Right atrium auricular region (tissue), 2 donors: ENCODE data around the gene MOB3A. TPM values are rescaled to one million over a fixed set of nuclear protein-coding genes. Genes with fewer than 3 reads are reported as not detected.

Experiments used
- DNase-seq: peaks from one replicate; pipeline ENCODE4 v3.0.0-alpha.2; 2019; ENCODE audit warnings: low spot score
- H3K27ac ChIP-seq, 2 donors: fragments of 200-600 bp; sonication (generic); 1 replicate in 1 of 2; 2 replicates in 1 of 2; pipeline ENCODE4 v1.5.1; 2016 to 2019
- H3K27me3 ChIP-seq, 2 donors: fragments of 200-600 bp; sonication (generic); one replicate each; pipeline versions ENCODE4 v1.5.1 to v1.6.0; 2017 to 2019
- H3K36me3 ChIP-seq: fragments of 200-600 bp; sonication (generic); one replicate; pipeline ENCODE4 v1.5.1; 2016
- H3K4me1 ChIP-seq, 2 donors: fragments of 200-600 bp; sonication (generic); one replicate each; pipeline versions ENCODE4 v1.5.1 to v1.6.0; 2017 to 2019
- H3K4me3 ChIP-seq, 2 donors: fragments of 200-600 bp; sonication (generic); 1 replicate in 1 of 2; 2 replicates in 1 of 2; pipeline ENCODE4 v1.5.1; 2017 to 2019; ENCODE audit warnings: mild to moderate bottlenecking in 1 of 2, moderate library complexity in 1 of 2
- H3K9me3 ChIP-seq, 2 donors: fragments of 200-600 bp; sonication (generic); one replicate each; pipeline ENCODE4 v1.5.1; 2019
- total RNA-seq, 2 donors: library from RNA; depleted of rRNA; stranded (reverse); fragments of >200 nt; gene quantifications; one replicate each; pipeline ENCODE4 v1.1.0, GENCODE V29; 2016
- TF ChIP-seq, protein P1 (sequence below), 2 donors: fragments of 200-600 bp; sonication (generic); IDR thresholded peaks; one replicate each; pipeline ENCODE4 v1.5.1; 2019; ENCODE audit warnings: antibody characterized with exemption in 2 of 2

Gene MOB3A
- total RNA-seq, 2 donors from 2014 or later: 19.7 to 29.4 TPM

DNA sequence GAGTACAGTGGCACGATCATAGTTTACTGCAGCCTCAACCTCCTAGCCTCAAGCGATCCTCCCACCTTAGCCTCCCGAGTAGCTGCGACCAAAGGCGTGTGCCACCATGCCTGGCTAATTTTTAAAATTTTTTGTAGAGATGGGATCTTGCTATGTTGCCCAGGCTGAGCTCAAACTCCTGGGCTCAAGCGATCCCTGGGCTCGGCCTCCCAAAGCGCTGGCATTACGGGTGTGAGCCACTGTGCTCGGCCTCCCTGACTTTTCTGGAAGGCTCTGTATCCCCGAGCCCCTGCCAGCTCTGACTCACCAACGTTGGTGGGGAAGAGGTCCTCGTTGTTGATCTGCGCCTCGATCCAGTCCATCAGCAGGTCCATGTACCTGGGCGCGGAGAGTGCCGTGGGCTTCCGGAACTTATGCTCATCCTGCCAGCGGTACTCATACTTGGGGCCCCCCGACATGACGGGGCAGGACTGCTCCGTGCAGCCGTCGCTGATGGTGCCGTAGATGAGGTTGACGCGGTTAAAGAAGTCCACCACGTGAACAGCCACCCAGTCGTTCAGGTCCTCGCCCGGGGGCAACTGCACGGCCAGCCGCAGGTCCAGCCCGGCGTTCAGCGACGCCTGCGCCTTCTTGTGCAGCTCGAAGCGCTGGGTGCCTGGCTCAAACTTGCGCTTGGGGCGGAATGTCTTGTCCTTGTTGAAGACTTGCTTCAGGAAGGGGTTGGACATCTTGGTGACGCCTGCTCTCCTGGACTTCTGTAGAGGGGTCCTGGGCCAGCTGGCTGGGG is 18.1 kb downstream of the MOB3A start:
- Histone ChIP-seq H3K36me3 (peaks cover 60% of the 10 kb centered on the region), H3K9me3 (no peaks in the 10 kb centered on the region), H3K27me3 (no peaks in the 10 kb centered on the region), H3K4me3 (no peak overlapping the region), H3K4me1 (no peaks in the 10 kb centered on the region), H3K27ac (no peak overlapping the region)
- TF ChIP-seq, protein P1, sequence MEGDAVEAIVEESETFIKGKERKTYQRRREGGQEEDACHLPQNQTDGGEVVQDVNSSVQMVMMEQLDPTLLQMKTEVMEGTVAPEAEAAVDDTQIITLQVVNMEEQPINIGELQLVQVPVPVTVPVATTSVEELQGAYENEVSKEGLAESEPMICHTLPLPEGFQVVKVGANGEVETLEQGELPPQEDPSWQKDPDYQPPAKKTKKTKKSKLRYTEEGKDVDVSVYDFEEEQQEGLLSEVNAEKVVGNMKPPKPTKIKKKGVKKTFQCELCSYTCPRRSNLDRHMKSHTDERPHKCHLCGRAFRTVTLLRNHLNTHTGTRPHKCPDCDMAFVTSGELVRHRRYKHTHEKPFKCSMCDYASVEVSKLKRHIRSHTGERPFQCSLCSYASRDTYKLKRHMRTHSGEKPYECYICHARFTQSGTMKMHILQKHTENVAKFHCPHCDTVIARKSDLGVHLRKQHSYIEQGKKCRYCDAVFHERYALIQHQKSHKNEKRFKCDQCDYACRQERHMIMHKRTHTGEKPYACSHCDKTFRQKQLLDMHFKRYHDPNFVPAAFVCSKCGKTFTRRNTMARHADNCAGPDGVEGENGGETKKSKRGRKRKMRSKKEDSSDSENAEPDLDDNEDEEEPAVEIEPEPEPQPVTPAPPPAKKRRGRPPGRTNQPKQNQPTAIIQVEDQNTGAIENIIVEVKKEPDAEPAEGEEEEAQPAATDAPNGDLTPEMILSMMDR (IDR thresholded peaks at IDR 0.05): no peak
- no peak for DNase-seq

DNA sequence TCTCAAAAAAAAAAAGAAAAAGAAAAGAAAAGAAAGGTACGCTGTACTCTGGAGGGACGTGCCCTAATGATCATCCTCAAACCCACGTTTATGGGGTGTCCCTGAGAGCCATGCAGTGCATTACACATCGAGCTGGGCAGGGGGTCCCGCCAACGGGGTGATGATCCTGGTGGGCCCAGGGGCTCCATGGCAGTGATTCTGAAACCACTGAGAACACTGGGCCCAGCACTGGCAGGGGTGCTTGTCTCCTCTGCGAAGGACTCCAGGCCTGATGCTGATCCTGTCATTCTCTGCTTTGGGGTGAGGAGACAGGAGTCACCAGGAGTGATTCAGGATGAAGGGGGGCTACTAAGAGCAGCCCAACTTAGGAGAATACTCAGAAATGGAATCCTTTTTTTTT is 18.7 kb downstream of the MOB3A start:
- Histone ChIP-seq H3K27ac (no peak overlapping the region), H3K27me3 (no peaks in the 10 kb centered on the region), H3K9me3 (no peaks in the 10 kb centered on the region), H3K4me3 (no peak overlapping the region), H3K4me1 (no peaks in the 10 kb centered on the region), H3K36me3 (peaks cover 67% of the 10 kb centered on the region)
- TF ChIP-seq, protein P1 (IDR thresholded peaks at IDR 0.05): no peak
- DNase-seq: no peak

GRCh38 chr19:2076526-2076944 is 19.6 kb downstream of the MOB3A start:
- DNase-seq: no peak
- Histone ChIP-seq H3K27me3 (no peaks in the 10 kb centered on the region), H3K4me1 (no peaks in the 10 kb centered on the region), H3K36me3 (peaks cover 75% of the 10 kb centered on the region), H3K27ac (no peak overlapping the region), H3K9me3 (no peaks in the 10 kb centered on the region), H3K4me3 (no peak overlapping the region)
- TF ChIP-seq, protein P1 (IDR thresholded peaks at IDR 0.05): no peak

DNA sequence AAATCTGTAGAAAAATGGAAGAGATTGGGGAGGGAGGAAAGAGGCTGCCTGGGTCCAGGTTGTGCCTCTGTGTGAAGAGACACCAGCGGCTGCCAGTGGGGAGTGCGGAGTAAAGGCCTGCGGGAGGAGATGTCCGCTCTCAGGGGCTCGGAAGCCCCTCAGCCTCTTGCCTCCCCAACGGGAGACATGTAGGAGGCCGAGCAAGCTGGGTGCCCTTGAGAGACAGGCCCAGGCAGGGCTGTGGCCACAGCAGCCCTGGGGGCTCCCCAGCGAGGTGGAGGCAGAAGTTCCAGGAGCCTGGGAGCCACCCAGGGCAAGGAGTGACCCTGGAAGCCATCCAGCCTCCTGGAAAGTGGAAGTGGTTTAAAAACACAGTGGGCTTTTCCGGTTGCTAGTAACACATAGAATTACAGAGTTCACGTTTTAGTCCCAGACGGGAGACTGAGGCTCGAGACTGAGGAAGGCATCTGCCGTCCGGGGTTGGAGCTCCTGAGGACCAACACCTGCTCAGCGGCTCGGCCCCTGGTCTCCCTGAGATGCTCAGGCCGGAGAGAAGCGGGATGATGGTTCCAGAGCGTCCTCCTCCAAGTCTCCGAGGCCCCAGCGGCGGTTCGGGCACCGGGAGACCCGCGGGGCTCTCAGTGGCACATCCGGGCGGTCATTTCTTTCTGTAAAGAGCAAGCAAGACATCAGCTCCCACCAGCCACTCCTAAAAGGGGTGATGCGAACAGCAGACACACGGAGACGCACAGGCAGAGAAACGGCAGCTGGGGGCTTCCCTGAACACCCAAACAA is 23.2 kb downstream of the MOB3A start:
- Histone ChIP-seq H3K27ac (no peak overlapping the region), H3K27me3 (no peaks in the 10 kb centered on the region), H3K4me3 (no peak overlapping the region), H3K36me3 (peaks cover 63% of the 10 kb centered on the region), H3K9me3 (no peaks in the 10 kb centered on the region), H3K4me1 (peaks cover 0 to 7% of the 10 kb centered on the region in 2 donors)
- TF ChIP-seq, protein P1 (IDR thresholded peaks at IDR 0.05): no peak
- DNase-seq: no peak

DNA sequence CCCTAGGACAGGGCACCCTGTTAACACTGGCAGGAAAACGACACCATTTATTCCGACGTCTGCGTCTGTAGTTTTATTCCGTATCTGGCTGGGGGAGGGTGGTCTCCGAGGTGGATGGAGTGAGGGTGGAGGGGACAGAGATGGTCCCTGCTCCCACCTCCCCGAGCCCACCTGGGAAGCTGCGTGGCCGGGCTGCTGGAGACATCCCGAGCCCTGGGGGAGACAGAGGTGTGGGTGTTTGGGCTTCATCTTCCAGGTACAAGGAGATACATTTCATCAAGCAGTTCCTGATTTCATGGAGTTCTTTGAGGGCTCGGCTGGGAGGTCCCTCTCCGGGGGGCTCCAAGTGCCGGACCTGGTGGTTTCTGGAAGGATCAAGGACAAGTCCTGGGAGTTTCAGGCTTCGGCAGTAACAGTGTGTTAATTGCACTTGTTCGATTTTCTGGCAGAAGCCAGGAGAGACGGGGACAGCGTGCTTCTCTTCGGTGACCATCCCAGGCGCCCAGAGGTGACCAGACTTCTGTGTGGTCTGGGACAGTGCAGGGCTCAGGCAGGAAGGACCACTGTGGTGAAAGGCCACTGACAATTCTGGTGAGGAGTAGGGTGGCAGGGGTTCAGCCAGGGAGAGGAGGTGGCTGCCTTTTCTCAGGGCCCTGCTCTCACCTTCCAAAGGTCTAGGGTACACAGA is 25.0 kb downstream of the MOB3A start:
- no peaks in the 10 kb centered on the region for H3K27me3 ChIP-seq
- H3K9me3 ChIP-seq: no peaks in the 10 kb centered on the region
- peaks cover 45% of the 10 kb centered on the region for H3K36me3 ChIP-seq
- DNase-seq: no peak
- no peak overlapping the region for H3K4me3 ChIP-seq
- TF ChIP-seq, protein P1 (IDR thresholded peaks at IDR 0.05): no peak
- peaks cover 0 to 7% of the 10 kb centered on the region in 2 donors for H3K4me1 ChIP-seq
- H3K27ac ChIP-seq: no peak overlapping the region
